ENCODE results near the gene EFNA5. TPM values are rescaled to one million over a fixed set of nuclear protein-coding genes. Genes with fewer than 3 reads are reported as not detected.

EFNA5 gene
- total RNA-seq, 1 experiment from 2014 or later, result 216 TPM

- no peaks in the 10 kb centered on the region for H3K27me3 Mint-ChIP-seq (ENCODE audit: unreplicated experiment)
- TF ChIP-seq, protein P1, sequence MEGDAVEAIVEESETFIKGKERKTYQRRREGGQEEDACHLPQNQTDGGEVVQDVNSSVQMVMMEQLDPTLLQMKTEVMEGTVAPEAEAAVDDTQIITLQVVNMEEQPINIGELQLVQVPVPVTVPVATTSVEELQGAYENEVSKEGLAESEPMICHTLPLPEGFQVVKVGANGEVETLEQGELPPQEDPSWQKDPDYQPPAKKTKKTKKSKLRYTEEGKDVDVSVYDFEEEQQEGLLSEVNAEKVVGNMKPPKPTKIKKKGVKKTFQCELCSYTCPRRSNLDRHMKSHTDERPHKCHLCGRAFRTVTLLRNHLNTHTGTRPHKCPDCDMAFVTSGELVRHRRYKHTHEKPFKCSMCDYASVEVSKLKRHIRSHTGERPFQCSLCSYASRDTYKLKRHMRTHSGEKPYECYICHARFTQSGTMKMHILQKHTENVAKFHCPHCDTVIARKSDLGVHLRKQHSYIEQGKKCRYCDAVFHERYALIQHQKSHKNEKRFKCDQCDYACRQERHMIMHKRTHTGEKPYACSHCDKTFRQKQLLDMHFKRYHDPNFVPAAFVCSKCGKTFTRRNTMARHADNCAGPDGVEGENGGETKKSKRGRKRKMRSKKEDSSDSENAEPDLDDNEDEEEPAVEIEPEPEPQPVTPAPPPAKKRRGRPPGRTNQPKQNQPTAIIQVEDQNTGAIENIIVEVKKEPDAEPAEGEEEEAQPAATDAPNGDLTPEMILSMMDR (IDR thresholded peaks at IDR 0.05; ENCODE audit: unreplicated experiment), result no peak
- no TSS peak for BruUV-seq (replicated peaks)
- H3K9me3 Mint-ChIP-seq (ENCODE audit: low read depth, unreplicated experiment), result no peaks in the 10 kb centered on the region
- peaks cover 47% of the 10 kb centered on the region for H3K36me3 Mint-ChIP-seq (ENCODE audit: insufficient read depth, unreplicated experiment)
- H3K4me1 Mint-ChIP-seq (ENCODE audit: low read depth, unreplicated experiment), result peaks cover 62% of the 10 kb centered on the region
- DNase-seq, result no peak
- peak overlapping the region; percentile 67 for H3K27ac Mint-ChIP-seq (ENCODE audit: unreplicated experiment)
- CTCF ChIA-PET, result interaction anchor here (0.8 to 1.1 kb wide), 2 partner anchors 16 to 44 kb away, joined by 3 read pairs; no protein-coding TSS in a partner anchor
- no peak overlapping the region for H3K4me3 Mint-ChIP-seq (ENCODE audit: low read depth, unreplicated experiment)
- intact Hi-C loops (cut with micrococcal nuclease; ENCODE audit: unreplicated experiment), result no loop called here
Observed at GRCh38 chr5:107513337-107514085, 157.2 kb downstream of the EFNA5 start.

GRCh38 chr5:107512029-107512428 lies 158.7 kb downstream of the EFNA5 start:
- Mint-ChIP-seq H3K27ac (ENCODE audit: unreplicated experiment) (peak overlapping the region; percentile 73), H3K27me3 (ENCODE audit: unreplicated experiment) (no peaks in the 10 kb centered on the region), H3K36me3 (ENCODE audit: insufficient read depth, unreplicated experiment) (peaks cover 40% of the 10 kb centered on the region), H3K4me1 (ENCODE audit: low read depth, unreplicated experiment) (peaks cover 61% of the 10 kb centered on the region), H3K9me3 (ENCODE audit: low read depth, unreplicated experiment) (no peaks in the 10 kb centered on the region), H3K4me3 (ENCODE audit: low read depth, unreplicated experiment) (no peak overlapping the region)
- TF ChIP-seq, protein P1 (IDR thresholded peaks at IDR 0.05; ENCODE audit: unreplicated experiment), result no peak
- DNase-seq, result no peak
- CTCF ChIA-PET, result no interaction called here
- no TSS peak for BruUV-seq (replicated peaks)
- intact Hi-C loops (cut with micrococcal nuclease; ENCODE audit: unreplicated experiment), result no loop called here

GRCh38 chr5:107510125-107510524 lies 160.6 kb downstream of the EFNA5 start:
- CTCF ChIA-PET, result no interaction called here
- Mint-ChIP-seq H3K4me1 (ENCODE audit: low read depth, unreplicated experiment) (peaks cover 62% of the 10 kb centered on the region), H3K4me3 (ENCODE audit: low read depth, unreplicated experiment) (no peak overlapping the region), H3K9me3 (ENCODE audit: low read depth, unreplicated experiment) (no peaks in the 10 kb centered on the region), H3K36me3 (ENCODE audit: insufficient read depth, unreplicated experiment) (peaks cover 36% of the 10 kb centered on the region), H3K27me3 (ENCODE audit: unreplicated experiment) (no peaks in the 10 kb centered on the region), H3K27ac (ENCODE audit: unreplicated experiment) (no peak overlapping the region)
- intact Hi-C loops (cut with micrococcal nuclease; ENCODE audit: unreplicated experiment), result no loop called here
- no peak for DNase-seq
- BruUV-seq (replicated peaks), result no TSS peak
- TF ChIP-seq, protein P1 (IDR thresholded peaks at IDR 0.05; ENCODE audit: unreplicated experiment), result no peak

DNA sequence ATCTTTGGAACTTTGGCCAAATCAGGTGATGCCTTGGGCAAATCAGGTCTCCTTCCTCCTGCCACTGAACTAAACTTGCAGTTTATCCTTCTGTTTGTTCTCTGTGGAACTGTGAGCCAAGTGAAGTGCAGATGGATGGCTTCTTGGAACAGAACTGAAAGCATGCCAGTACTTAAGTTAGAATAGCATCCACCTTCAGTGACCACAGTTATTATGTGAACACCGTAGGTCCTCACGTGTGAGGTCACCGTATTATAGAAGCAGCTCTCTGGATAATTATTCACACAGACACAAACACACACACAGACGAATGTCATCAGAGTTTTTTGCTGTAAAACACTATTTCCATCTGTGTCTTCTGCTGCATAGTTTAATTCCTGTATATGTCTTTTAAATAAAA lies 162.6 kb downstream of the EFNA5 start:
- Mint-ChIP-seq H3K4me1 (ENCODE audit: low read depth, unreplicated experiment) (peaks cover 49% of the 10 kb centered on the region), H3K27ac (ENCODE audit: unreplicated experiment) (peak overlapping the region; percentile 50), H3K4me3 (ENCODE audit: low read depth, unreplicated experiment) (no peak overlapping the region), H3K36me3 (ENCODE audit: insufficient read depth, unreplicated experiment) (peaks cover 25% of the 10 kb centered on the region), H3K27me3 (ENCODE audit: unreplicated experiment) (no peaks in the 10 kb centered on the region), H3K9me3 (ENCODE audit: low read depth, unreplicated experiment) (no peaks in the 10 kb centered on the region)
- no TSS peak for BruUV-seq (replicated peaks)
- CTCF ChIA-PET, result interaction anchor here (0.6 kb wide), 1 partner anchor 894 kb away, joined by 3 read pairs; no protein-coding TSS in a partner anchor
- intact Hi-C loops (cut with micrococcal nuclease; ENCODE audit: unreplicated experiment), result no loop called here
- no peak for DNase-seq
- TF ChIP-seq, protein P1 (IDR thresholded peaks at IDR 0.05; ENCODE audit: unreplicated experiment), result no peak

All from Calu3 (cell line).